ENCODE data around the gene MRGPRD. TPM values are rescaled to one million over a fixed set of nuclear protein-coding genes. Genes with fewer than 3 reads are reported as not detected.
A peak's percentile ranks its signal among the peaks of the same experiment; 100 is the strongest.

Gene MRGPRD
- total RNA-seq, 1 donor from 2014 or later, result not detected

- no peak for DNase-seq (ENCODE audit: low read depth)
- TF ChIP-seq CTCF (conservative IDR thresholded peaks at IDR 0.05; ENCODE audit: low read depth, low read length), result no peak
- no peak overlapping the region for H3K4me3 ChIP-seq (ENCODE audit: low read depth, low read length)
These were observed 13.6 kb downstream of the MRGPRD start for GRCh38 chr11:68966894-68967780.

DNA sequence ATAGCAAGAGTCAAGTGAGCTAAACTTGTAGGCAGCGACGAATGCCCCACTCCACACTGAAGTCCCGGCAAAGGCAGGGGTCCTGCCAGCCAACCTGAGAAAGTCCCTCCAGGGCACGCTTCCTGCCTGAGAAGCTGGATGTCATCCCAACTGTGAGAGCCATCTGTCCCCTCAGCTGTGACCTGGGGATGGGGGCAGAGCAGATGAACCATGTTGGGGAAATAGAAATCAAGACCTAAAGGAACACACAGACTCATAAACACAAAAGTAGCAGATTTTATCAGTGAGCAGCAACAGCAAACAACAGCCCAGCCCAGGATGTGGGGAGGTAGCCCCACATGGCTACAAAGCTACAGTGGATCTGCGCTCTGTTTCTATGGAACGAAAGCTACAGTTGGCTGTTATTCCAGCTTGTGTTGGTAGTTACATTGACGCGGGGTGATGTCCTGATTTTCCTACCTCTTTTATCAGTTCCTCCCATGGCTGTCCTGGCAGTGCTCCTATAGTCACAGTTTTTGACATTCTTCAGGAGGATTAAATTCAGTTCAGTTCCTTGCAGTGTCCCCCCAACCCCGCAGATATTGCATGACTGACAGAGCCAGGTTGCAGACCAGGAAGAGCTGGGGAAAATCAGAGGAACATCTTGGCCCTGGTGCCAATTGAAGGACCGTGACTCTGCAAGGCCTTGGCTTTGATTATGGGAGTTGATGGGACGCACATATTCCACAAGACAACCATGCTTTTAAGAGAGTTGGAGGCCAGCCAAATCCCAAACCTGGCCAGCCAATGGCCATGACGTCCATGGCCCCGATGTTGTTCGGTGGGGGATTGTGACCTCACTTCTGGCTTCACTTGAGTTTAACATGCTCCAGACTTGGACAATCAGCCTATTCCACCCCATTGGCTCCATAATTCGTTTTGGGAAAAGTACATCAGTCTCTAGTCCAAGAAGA, 14.6 kb downstream of the MRGPRD start:
- H3K4me3 ChIP-seq (ENCODE audit: low read depth, low read length), result no peak overlapping the region
- DNase-seq (ENCODE audit: low read depth), result no peak
- no peak for TF ChIP-seq CTCF (conservative IDR thresholded peaks at IDR 0.05; ENCODE audit: low read depth, low read length)

GRCh38 chr11:68963779-68964178, 17.0 kb downstream of the MRGPRD start:
- H3K4me3 ChIP-seq (ENCODE audit: low read depth, low read length), result no peak overlapping the region
- no peak for TF ChIP-seq CTCF (conservative IDR thresholded peaks at IDR 0.05; ENCODE audit: low read depth, low read length)
- no peak for DNase-seq (ENCODE audit: low read depth)

- TF ChIP-seq CTCF (conservative IDR thresholded peaks at IDR 0.05; ENCODE audit: low read depth, low read length), result peak; percentile 3
- DNase-seq (ENCODE audit: low read depth), result no peak
- no peak overlapping the region for H3K4me3 ChIP-seq (ENCODE audit: low read depth, low read length)
These were observed 18.1 kb downstream of the MRGPRD start for GRCh38 chr11:68962527-68963250.

GRCh38 chr11:68961245-68961644, 19.5 kb downstream of the MRGPRD start:
- DNase-seq (ENCODE audit: low read depth), result no peak
- TF ChIP-seq CTCF (conservative IDR thresholded peaks at IDR 0.05; ENCODE audit: low read depth, low read length), result no peak
- H3K4me3 ChIP-seq (ENCODE audit: low read depth, low read length), result no peak overlapping the region

DNA sequence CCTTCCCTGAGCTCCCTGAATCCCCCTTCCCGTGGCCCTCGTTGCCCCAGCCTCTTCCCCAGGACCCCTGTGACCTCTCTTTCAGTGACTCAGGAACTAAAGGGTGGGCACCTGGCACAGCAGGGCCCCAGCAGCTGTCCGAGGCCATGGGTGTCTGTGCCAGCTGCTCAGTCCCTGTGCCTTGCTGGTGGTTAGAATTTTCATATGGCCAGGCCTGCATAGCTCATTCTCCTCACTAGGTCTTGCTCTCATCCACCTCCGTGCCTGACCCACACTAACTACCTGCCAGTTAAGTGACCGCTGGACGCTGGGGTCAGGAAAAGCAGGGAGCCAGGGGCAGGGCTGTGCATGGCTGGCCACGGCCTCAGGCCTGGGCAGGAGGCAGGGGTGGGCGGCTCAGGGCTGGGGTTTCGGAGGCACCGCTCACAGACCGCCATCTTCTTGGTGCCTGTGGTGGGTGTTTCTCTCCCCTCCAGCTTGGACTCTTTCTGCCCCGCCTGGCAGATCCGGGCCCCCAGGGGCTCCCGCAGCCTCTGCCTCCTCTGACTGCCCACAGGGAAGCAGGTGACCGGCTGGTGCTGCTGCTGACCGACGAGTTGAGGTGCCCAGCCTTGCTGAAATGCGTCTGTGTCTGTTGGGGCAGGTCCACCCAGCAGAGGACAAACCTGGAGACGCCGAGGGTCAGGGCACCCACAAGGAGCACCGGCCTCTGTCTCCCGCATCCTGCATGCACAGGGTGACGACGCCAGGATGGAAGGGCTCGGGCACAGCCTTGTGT, 20.3 kb downstream of the MRGPRD start:
- DNase-seq (ENCODE audit: low read depth), result no peak
- no peak for TF ChIP-seq CTCF (conservative IDR thresholded peaks at IDR 0.05; ENCODE audit: low read depth, low read length)
- no peak overlapping the region for H3K4me3 ChIP-seq (ENCODE audit: low read depth, low read length)

Measured in epithelial cell of proximal tubule (primary cell).